ENCODE data around the gene SYTL1.
"Not testable (repeated sequence)": the region's sequence is repeated elsewhere in the genome, so short reads cannot be mapped to it uniquely, and the experiment has no call there.

SYTL1 gene

DNA sequence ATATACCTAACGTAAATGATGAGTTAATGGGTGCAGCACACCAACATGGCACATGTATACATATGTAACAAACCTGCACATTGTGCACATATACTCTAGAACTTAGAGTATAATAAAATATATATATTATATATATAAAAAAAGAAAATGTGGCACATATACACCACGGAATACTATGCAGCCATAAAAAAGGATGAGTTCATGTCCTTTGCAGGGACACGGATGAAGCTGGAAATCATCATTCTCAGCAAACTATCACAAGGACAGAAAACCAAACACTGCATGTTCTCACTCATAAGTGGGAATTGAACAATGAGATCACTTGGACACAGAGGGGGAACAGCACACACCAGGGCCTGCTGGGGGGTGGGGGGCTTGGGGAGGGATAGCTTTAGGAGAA lies 43.0 kb downstream of the SYTL1 start:
- not testable (repeated sequence) for DNase-seq

GRCh38 chr1:27388337-27389005 lies 46.6 kb downstream of the SYTL1 start:
- DNase-seq, result peak; percentile 38

- peak; percentile 52 for DNase-seq
Observed at GRCh38 chr1:27391511-27392095, 49.8 kb downstream of the SYTL1 start.

- peak; percentile 93 for DNase-seq
Observed at GRCh38 chr1:27392096-27392777, 50.4 kb downstream of the SYTL1 start, which contains the start of gene GPR3. Gene GPR3, plus strand, starts transcription at chr1:27392622. Its CDS starts 1,177 bp downstream, at chr1:27393799.

DNA sequence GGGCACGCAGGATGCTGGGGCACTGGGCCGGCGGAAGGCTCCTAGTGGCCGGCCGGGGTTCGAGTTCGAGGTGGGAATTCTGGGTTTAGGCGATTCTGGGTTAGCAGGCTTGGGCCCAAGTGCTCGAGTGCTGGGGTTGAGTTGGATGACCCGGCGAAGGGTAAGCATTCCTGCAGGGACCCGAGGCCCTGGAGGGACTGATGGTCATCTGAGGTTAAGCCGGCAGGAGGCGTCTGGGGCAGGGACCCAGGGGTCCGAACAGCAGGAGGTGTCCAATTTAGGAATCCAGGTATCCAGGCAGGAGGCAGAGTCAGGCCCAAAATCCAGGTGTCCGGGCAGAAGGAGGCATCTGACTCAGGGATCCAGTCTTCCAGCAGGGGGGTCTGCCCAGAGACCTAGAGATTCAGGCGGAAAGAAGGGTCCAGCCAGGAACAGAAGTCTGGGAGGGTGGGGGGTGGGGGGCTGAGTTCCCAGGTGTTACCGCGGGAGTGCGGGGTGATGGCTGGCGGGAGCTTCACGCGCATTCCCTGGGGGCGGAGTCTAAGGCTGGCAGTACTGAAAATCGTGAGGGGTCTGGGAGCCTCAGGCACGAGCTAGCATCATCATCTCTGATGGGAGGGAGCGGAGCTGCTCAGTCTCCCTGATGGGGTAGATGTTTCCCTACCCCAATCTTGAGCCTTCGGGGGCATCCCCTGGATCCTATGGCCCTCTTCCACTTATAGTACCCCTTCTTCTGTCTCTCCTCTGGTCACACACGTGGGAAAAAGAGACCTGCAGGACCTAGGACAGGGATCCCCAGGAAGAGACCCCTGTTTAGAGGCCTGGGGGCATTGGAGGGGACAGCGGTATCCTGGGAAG lies 51.2 kb downstream of the SYTL1 start:
- no peak for DNase-seq

DNA sequence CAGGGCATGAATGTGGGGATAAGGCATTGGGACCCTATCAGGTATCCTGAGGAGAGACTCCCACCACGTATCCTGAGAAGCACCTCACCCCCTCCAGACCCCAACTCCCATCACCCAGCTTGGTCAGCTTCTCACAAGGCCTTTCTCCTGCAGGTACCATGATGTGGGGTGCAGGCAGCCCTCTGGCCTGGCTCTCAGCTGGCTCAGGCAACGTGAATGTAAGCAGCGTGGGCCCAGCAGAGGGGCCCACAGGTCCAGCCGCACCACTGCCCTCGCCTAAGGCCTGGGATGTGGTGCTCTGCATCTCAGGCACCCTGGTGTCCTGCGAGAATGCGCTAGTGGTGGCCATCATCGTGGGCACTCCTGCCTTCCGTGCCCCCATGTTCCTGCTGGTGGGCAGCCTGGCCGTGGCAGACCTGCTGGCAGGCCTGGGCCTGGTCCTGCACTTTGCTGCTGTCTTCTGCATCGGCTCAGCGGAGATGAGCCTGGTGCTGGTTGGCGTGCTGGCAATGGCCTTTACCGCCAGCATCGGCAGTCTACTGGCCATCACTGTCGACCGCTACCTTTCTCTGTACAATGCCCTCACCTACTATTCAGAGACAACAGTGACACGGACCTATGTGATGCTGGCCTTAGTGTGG lies 51.9 kb downstream of the SYTL1 start:
- no peak for DNase-seq

GRCh38 chr1:27394282-27394658 lies 52.4 kb downstream of the SYTL1 start:
- no peak for DNase-seq

DNA sequence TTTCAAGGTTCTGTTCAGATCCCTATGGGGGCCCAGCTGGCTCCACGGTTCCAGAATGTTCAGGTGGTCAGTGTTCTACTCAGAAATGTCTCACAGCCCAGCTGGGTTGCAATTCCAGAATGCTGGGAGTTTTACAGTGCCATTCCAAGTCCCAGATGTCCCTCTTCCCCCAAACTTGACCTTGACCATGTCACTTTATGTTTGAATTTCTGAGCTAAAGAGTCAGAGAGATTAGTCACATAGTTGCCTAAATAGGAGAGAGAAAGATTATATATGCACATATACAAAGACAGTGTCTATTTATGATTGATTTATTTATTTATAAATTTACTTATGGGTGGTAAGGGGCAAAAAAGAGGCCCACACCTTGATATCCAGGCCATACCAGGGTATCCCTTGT lies 53.1 kb downstream of the SYTL1 start:
- DNase-seq, result peak; percentile 23

GRCh38 chr1:27395441-27396195 lies 53.8 kb downstream of the SYTL1 start:
- DNase-seq, result peak; percentile 72

- DNase-seq, result no peak
Observed at GRCh38 chr1:27397110-27397509, 55.3 kb downstream of the SYTL1 start.

DNA sequence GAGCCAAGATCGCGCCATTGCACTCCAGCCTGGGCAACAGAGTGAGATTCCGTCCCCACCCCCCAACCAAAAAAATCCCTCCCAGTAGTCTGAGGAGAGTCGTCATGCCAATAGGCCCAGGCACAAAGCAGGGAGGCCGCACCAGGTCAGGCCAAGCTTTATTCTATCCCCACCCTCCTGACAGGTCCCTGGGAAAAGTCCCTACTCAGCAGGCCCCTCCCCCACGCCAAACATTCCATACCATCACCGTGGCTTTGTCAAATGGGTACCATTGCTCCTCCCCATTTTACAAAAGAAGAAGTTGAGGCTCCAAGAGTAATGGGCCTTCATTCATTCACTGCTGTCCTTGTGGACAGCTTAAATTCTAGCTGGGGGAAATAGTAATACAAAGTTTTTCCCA lies 55.9 kb downstream of the SYTL1 start:
- DNase-seq, result no peak

DNA sequence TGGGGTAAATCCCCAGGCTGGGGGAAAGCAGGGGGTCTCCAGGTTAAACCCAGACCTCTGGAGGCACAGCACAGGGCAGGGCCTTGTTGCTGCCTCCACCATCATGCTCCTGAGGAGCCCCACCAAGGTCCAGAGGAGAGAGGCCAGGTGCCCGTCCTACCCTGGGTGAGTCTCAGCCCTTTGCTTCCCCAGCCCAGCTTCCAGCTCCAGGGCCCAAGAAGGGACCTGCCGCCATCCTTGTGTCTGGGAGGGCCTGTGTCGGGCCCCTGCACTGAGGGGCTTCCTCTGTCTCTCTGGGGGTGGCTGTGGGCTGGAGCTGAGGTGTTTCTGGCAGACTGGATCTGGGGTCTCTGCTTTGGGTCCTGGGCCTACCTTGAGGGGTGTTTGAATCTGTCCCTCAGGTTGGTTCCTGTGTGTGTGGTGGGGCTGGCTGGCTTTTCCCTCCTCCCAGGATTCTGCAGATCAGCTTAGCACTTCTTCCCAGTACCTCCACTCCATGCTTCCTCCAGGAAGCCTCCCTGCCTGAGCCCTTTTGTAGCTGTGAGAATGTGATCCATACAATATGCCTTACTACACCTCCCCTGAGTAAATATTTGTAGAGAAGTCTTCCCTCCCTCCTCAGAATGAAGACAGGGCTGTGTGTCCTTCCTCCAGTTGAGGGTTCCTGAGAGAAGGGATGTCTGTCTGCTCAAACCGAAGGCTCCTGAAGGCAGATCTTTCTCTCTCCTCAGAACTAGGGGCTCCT lies 56.8 kb downstream of the SYTL1 start:
- no peak for DNase-seq

DNA sequence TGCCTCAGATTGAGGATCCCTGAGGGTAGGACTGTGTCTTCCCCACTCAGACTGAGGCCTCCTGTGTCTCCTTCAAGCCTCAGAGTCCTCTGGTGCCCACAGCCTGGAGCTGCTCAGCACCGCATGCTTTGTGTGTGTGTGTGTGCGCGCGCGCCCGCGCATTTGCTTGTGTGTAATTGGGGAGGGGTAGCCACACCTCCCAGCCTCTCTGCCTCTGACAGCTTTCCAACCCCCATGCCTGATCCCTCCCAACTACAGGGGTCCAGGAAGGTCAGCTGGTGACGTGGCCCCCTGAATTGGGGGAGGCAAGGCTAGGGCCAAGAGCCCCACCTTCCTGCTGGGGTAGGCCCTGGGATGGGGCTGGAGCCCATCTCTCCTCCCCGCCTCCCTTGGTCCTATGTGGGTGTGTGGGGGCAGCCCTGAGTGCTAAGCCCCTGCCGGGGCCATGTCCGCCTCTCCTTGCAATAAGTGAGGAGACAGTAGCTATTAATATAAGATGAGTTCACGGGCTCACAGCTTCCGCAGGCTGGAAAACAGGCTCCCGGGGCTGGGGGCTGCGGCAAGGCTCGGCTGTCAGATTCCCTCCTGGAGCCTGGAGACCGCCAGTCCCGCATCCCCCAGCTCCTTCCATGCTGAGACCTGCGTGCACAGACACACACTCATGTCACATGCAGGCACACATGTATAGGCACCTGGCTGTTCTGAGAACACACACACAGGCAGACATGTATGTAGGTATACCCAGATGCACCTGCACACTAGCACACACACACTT lies 57.6 kb downstream of the SYTL1 start:
- DNase-seq, result peak; percentile 40

- DNase-seq, result no peak
Observed at GRCh38 chr1:27400082-27400962, 58.5 kb downstream of the SYTL1 start.

- DNase-seq, result no peak
Observed at GRCh38 chr1:27400963-27401341, 59.1 kb downstream of the SYTL1 start.

DNA sequence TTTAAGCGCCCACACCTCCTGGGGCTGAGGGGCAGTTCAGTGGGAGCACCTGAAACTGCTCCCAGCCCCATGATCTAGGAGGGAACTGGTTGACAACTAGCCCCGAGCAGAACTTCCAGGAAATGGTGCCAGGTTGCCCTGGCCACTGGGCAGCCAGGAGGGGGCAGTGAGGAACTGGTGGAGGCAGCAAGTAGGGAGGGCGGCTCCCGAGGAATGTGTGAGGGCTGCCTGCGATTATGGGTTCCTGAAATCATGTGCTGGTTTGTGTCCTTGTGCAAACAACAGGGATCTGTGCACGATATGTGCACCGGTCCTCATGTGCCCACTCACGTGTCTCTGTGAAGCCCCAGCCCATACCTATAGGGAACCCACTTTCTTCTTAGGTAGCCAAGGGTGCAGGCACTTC lies 60.5 kb downstream of the SYTL1 start:
- peak; percentile 61 for DNase-seq

DNA sequence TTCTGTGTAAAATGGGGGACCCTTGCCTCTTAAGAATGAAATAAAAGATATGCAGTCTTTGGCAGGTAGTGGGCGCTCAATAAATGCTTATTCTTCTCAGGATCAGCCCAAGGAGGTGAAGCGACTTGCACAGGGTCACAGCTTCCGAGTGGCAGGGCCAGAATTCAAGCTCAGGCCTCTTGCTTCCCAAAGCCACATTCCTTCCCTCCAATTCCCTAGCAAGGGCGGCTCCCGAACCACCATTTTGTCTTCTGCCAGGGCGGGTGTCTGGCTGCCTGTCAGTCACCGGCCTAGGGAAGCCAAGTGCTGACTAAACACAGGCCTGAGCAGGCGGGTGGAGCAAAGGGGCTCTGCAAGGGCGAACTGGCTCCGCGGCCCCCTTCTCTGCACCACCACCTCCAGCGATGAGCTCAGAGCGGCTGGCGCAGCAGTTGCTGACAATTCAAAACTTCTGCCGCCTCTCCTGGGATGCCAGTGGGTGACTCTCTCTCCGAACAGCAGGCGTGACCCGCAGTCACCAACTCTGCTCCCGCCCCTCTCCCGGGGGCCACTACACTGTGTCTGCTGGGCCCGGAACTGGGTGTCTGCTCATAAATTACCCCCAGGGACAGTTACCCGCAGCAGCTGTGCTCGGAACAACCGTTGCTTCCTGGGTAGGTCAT lies 61.4 kb downstream of the SYTL1 start:
- peak; percentile 76 for DNase-seq

All from fibroblast of skin of scalp (primary cell).